Activated gamma-delta T cell treated with Interleukin-2 at 50 U/mL for 16 hours (primary cell): Measurements from ENCODE around the gene MYH14.
"Not testable (repeated sequence)": the region's sequence is repeated elsewhere in the genome, so short reads cannot be mapped to it uniquely, and the experiment has no call there.

Source experiments
- DNase-seq: peaks from one replicate; pipeline ENCODE4 v3.0.0-alpha.2; 2020

MYH14 gene

GRCh38 chr19:50196322-50196932 lies 7.0 kb upstream of the MYH14 start:
- DNase-seq, result no peak

- no peak for DNase-seq
Measured at GRCh38 chr19:50197348-50197747, 6.1 kb upstream of the MYH14 start.

GRCh38 chr19:50198431-50199258 lies 4.8 kb upstream of the MYH14 start:
- no peak for DNase-seq

GRCh38 chr19:50199259-50199555 lies 4.2 kb upstream of the MYH14 start:
- no peak for DNase-seq

GRCh38 chr19:50202386-50202785 lies 1.0 kb upstream of the MYH14 start:
- no peak for DNase-seq

GRCh38 chr19:50202962-50203280 lies 501 bp upstream of the MYH14 start:
- no peak for DNase-seq

GRCh38 chr19:50204081-50204428 lies 633 bp downstream of the MYH14 start:
- DNase-seq, result no peak

- DNase-seq, result no peak
Measured at GRCh38 chr19:50204811-50205675, 1.6 kb downstream of the MYH14 start.

- no peak for DNase-seq
Measured at GRCh38 chr19:50205681-50206138, 2.3 kb downstream of the MYH14 start.

GRCh38 chr19:50206191-50206590 lies 2.8 kb downstream of the MYH14 start:
- no peak for DNase-seq

GRCh38 chr19:50207730-50208129 lies 4.3 kb downstream of the MYH14 start:
- no peak for DNase-seq

GRCh38 chr19:50209131-50209530 lies 5.7 kb downstream of the MYH14 start:
- no peak for DNase-seq

GRCh38 chr19:50210425-50210824 lies 7.0 kb downstream of the MYH14 start:
- no peak for DNase-seq

- DNase-seq, result no peak
Measured at GRCh38 chr19:50213925-50214324, 10.5 kb downstream of the MYH14 start.

GRCh38 chr19:50214699-50215543 lies 11.5 kb downstream of the MYH14 start:
- DNase-seq, result no peak

GRCh38 chr19:50215820-50216219 lies 12.4 kb downstream of the MYH14 start:
- no peak for DNase-seq

GRCh38 chr19:50221087-50221486 lies 17.7 kb downstream of the MYH14 start:
- DNase-seq, result no peak

- DNase-seq, result no peak
Measured at GRCh38 chr19:50222691-50223438, 19.4 kb downstream of the MYH14 start.

- no peak for DNase-seq
Measured at GRCh38 chr19:50223439-50223716, 20.0 kb downstream of the MYH14 start.

GRCh38 chr19:50224986-50225747 lies 21.7 kb downstream of the MYH14 start:
- no peak for DNase-seq

- no peak for DNase-seq
Measured at GRCh38 chr19:50226536-50226935, 23.1 kb downstream of the MYH14 start.

GRCh38 chr19:50228153-50228552 lies 24.7 kb downstream of the MYH14 start:
- DNase-seq, result not testable (repeated sequence)
